ENCODE data around the gene FNDC3B.

Gene FNDC3B

GRCh38 chr3:172314591-172315160 lies 275.3 kb downstream of the FNDC3B start:
- no peaks in the 10 kb centered on the region for H3K27me3 ChIP-seq (ENCODE audit: low read length)
- no peaks in the 10 kb centered on the region for H3K9me2 ChIP-seq (replicated peaks; ENCODE audit: insufficient read depth, low read length)
- H3K9ac ChIP-seq (ENCODE audit: low read length), result no peak overlapping the region
- no peaks in the 10 kb centered on the region for H3F3A ChIP-seq (ENCODE audit: insufficient read depth)
- no peaks in the 10 kb centered on the region for H4K20me1 ChIP-seq (ENCODE audit: low read depth, low read length)
- TF ChIP-seq EZH2phosphoT487 (conservative IDR thresholded peaks at IDR 0.05; ENCODE audit: low read length) (no peak), CTCF (IDR thresholded peaks at IDR 0.05; ENCODE audit: insufficient read depth, low read length, poor library complexity, severe bottlenecking) (no peak)
- H3K79me2 ChIP-seq (ENCODE audit: insufficient read depth, low read length), result no peaks in the 10 kb centered on the region
- H3K36me3 ChIP-seq (ENCODE audit: low read length), result no peaks in the 10 kb centered on the region
- H3K4me2 ChIP-seq (ENCODE audit: low read depth, low read length, poor library complexity, severe bottlenecking), result no peak overlapping the region
- no peaks in the 10 kb centered on the region for H3K9me3 ChIP-seq (ENCODE audit: insufficient read depth, low read length)
- no peak overlapping the region for H2AFZ ChIP-seq (ENCODE audit: low read depth, low read length, severe bottlenecking)
- no peak overlapping the region for H3K27ac ChIP-seq (ENCODE audit: low read depth, low read length)
- no peak overlapping the region for H3K4me3 ChIP-seq (ENCODE audit: insufficient read depth, low read length, poor library complexity, severe bottlenecking)

GRCh38 chr3:172315401-172316091 lies 276.2 kb downstream of the FNDC3B start:
- Histone ChIP-seq H3K36me3 (ENCODE audit: low read length) (no peaks in the 10 kb centered on the region), H3K27ac (ENCODE audit: low read depth, low read length) (no peak overlapping the region)

GRCh38 chr3:172316758-172317157 lies 277.4 kb downstream of the FNDC3B start:
- H3K27me3 ChIP-seq (ENCODE audit: low read length), result no peaks in the 10 kb centered on the region
- H3K4me2 ChIP-seq (ENCODE audit: low read depth, low read length, poor library complexity, severe bottlenecking), result no peak overlapping the region
- no peaks in the 10 kb centered on the region for H4K20me1 ChIP-seq (ENCODE audit: low read depth, low read length)
- no peaks in the 10 kb centered on the region for H3K79me2 ChIP-seq (ENCODE audit: insufficient read depth, low read length)
- TF ChIP-seq EZH2phosphoT487 (conservative IDR thresholded peaks at IDR 0.05; ENCODE audit: low read length) (no peak), CTCF (IDR thresholded peaks at IDR 0.05; ENCODE audit: insufficient read depth, low read length, poor library complexity, severe bottlenecking) (no peak)
- H3K9me2 ChIP-seq (replicated peaks; ENCODE audit: insufficient read depth, low read length), result no peaks in the 10 kb centered on the region
- H3K9me3 ChIP-seq (ENCODE audit: insufficient read depth, low read length), result no peaks in the 10 kb centered on the region
- H3K27ac ChIP-seq (ENCODE audit: low read depth, low read length), result no peak overlapping the region
- no peak overlapping the region for H3K4me3 ChIP-seq (ENCODE audit: insufficient read depth, low read length, poor library complexity, severe bottlenecking)
- no peak overlapping the region for H2AFZ ChIP-seq (ENCODE audit: low read depth, low read length, severe bottlenecking)
- no peak overlapping the region for H3K9ac ChIP-seq (ENCODE audit: low read length)
- H3K36me3 ChIP-seq (ENCODE audit: low read length), result no peaks in the 10 kb centered on the region
- H3F3A ChIP-seq (ENCODE audit: insufficient read depth), result no peaks in the 10 kb centered on the region

More at GRCh38 chr3:172315401-172316091, 276.2 kb downstream of the FNDC3B start:
- Histone ChIP-seq H3F3A (ENCODE audit: insufficient read depth) (no peaks in the 10 kb centered on the region), H3K9ac (ENCODE audit: low read length) (no peak overlapping the region), H4K20me1 (ENCODE audit: low read depth, low read length) (no peaks in the 10 kb centered on the region), H3K9me3 (ENCODE audit: insufficient read depth, low read length) (no peaks in the 10 kb centered on the region), H2AFZ (ENCODE audit: low read depth, low read length, severe bottlenecking) (no peak overlapping the region), H3K4me2 (ENCODE audit: low read depth, low read length, poor library complexity, severe bottlenecking) (no peak overlapping the region), H3K9me2 (replicated peaks; ENCODE audit: insufficient read depth, low read length) (no peaks in the 10 kb centered on the region), H3K79me2 (ENCODE audit: insufficient read depth, low read length) (no peaks in the 10 kb centered on the region), H3K27me3 (ENCODE audit: low read length) (no peaks in the 10 kb centered on the region), H3K4me3 (ENCODE audit: insufficient read depth, low read length, poor library complexity, severe bottlenecking) (no peak overlapping the region)
- TF ChIP-seq EZH2phosphoT487 (conservative IDR thresholded peaks at IDR 0.05; ENCODE audit: low read length), result no peak
- TF ChIP-seq CTCF (IDR thresholded peaks at IDR 0.05; ENCODE audit: insufficient read depth, low read length, poor library complexity, severe bottlenecking), result no peak

All from SU-DHL-6 (cell line).